OCI-M2 (cell line): ENCODE results near the gene SPTLC2.
A peak's percentile ranks its signal among the peaks of the same experiment; 100 is the strongest.
"Not testable (repeated sequence)": the region's sequence is repeated elsewhere in the genome, so short reads cannot be mapped to it uniquely, and the experiment has no call there.

ENCODE experiments used
- DNase-seq: peaks from one replicate; lab custom pipeline; 2025; ENCODE audit not compliant: unreplicated experiment; lab: John Stamatoyannopoulos, UW

Gene SPTLC2

GRCh38 chr14:77616454-77617229 lies at the start of gene SPTLC2:
Gene SPTLC2 (minus strand): TSS chr14:77616637. CDS start chr14:77616579, 58 bp downstream.
- peak; percentile 94 for DNase-seq

GRCh38 chr14:77663293-77663692 lies 46.9 kb upstream of the SPTLC2 start:
- DNase-seq: no peak

GRCh38 chr14:77661562-77661961 lies 45.1 kb upstream of the SPTLC2 start:
- not testable (repeated sequence) for DNase-seq

- DNase-seq: no peak
Measured at GRCh38 chr14:77660754-77661153, 44.3 kb upstream of the SPTLC2 start.

GRCh38 chr14:77659831-77660230 lies 43.4 kb upstream of the SPTLC2 start:
- DNase-seq: no peak

- DNase-seq: no peak
Measured at GRCh38 chr14:77657280-77657679, 40.8 kb upstream of the SPTLC2 start.

GRCh38 chr14:77654001-77654441 lies 37.6 kb upstream of the SPTLC2 start:
- DNase-seq: no peak

GRCh38 chr14:77649326-77649725 lies 32.9 kb upstream of the SPTLC2 start:
- DNase-seq: no peak

GRCh38 chr14:77648520-77649200 lies 32.2 kb upstream of the SPTLC2 start:
- no peak for DNase-seq

GRCh38 chr14:77647853-77648252 lies 31.4 kb upstream of the SPTLC2 start:
- no peak for DNase-seq

- DNase-seq: no peak
Measured at GRCh38 chr14:77646907-77647306, 30.5 kb upstream of the SPTLC2 start.

- no peak for DNase-seq
Measured at GRCh38 chr14:77645520-77646230, 29.2 kb upstream of the SPTLC2 start.

- DNase-seq: no peak
Measured at GRCh38 chr14:77642407-77642806, 26.0 kb upstream of the SPTLC2 start.

GRCh38 chr14:77641534-77642341 lies 25.3 kb upstream of the SPTLC2 start:
- no peak for DNase-seq

GRCh38 chr14:77640756-77641533 lies 24.5 kb upstream of the SPTLC2 start:
- no peak for DNase-seq

GRCh38 chr14:77638771-77639171 lies 22.3 kb upstream of the SPTLC2 start:
- no peak for DNase-seq

- DNase-seq: not testable (repeated sequence)
Measured at GRCh38 chr14:77635869-77636268, 19.4 kb upstream of the SPTLC2 start.

- not testable (repeated sequence) for DNase-seq
Measured at GRCh38 chr14:77635466-77635865, 19.0 kb upstream of the SPTLC2 start.

- no peak for DNase-seq
Measured at GRCh38 chr14:77630111-77630510, 13.7 kb upstream of the SPTLC2 start.

- DNase-seq: no peak
Measured at GRCh38 chr14:77625360-77625759, 8.9 kb upstream of the SPTLC2 start.
